Vagina (tissue), 2 donors: ENCODE measurements around the gene COG6.

ENCODE experiments used
- CTCF ChIP-seq, 3 experiments: fragments of 450-650 bp in 2 of 3; fragments of 200-600 bp in 1 of 3; sonication (generic) in 1 of 3; IDR thresholded peaks; one replicate each; pipeline ENCODE4 v1.5.1; 2017 to 2019; ENCODE audit warnings: antibody characterized with exemption in 3 of 3, mild to moderate bottlenecking in 2 of 3, moderate library complexity in 2 of 3
- POLR2A ChIP-seq, 2 donors: fragments of 450-650 bp; IDR thresholded peaks; one replicate each; pipeline ENCODE4 v1.6.1; 2017; ENCODE audit warnings: antibody characterized with exemption in 2 of 2, mild to moderate bottlenecking in 2 of 2, moderate library complexity in 2 of 2
- POLR2AphosphoS5 ChIP-seq, 2 donors: sonication (generic); formaldehyde crosslinking; IDR thresholded peaks; one replicate each; pipeline ENCODE4 v1.9.0; 2017; ENCODE audit warnings: antibody characterized with exemption in 2 of 2, mild to moderate bottlenecking in 2 of 2, low read depth in 1 of 2; ENCODE audit not compliant: insufficient read depth in 1 of 2

DNA sequence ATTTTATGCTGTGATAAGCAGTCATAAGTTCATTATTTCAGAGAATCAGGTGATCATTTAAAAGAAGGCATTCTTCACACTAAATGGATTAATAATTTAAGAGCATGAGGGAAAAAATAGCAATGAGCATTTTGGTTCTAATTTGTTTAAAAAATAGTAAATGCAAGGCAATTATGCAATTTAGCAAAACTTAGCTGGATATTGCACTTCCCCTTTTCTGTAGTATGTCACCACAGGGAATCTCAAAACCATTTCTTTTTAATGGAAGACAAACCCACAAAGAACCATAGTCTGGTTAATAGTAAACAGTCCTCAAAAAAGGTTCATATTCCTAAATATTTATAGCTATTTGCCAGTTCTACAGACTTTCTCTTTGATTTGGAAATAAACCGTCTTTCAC, 30.2 kb downstream of the COG6 start:
- TF ChIP-seq CTCF (IDR thresholded peaks at IDR 0.05) (no peak), POLR2A (IDR thresholded peaks at IDR 0.05) (no peak), POLR2AphosphoS5 (IDR thresholded peaks at IDR 0.05; ENCODE audit: insufficient read depth in 1 of 2, low read depth in 1 of 2) (no peak)
